ENCODE results near the gene TTC14.

The TTC14 gene

DNA sequence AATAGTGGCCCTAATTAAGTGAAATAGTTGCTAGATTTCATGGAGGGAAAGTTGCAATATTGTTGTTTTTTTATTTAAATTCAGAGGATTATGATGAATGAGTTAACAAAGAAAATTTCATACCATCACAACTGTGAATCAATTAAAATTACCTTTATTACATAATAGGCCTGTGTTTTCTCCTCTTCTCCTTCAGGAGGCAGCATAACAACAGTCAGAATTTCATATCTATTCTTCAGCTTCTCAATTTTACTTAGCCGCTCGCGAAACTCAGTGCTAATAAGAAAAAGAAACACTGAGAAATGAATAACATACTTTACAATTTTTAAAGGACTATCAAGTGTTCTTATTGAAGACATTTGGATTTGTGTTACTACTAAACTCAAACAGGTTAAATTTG, 29.4 kb downstream of the TTC14 start:
- DNase-seq: peak; percentile 14

DNA sequence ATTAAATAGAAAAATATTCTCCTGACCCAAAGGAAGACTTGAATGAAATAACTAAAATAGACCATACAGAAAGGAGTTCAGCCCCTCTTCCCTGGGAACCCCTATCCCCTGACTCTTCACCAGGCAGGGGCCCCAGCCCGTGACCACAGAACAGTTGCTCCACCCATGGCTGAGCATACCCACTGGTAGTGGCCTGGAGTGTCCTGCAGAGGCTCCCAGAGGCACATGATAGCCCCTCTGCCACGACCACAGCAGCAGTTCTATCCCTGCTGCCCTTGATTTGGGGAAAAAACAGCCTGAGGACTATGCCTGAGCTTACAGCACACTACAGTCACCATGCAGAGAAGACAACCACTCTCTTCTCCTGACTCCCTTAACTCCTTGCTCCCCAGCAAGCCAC, 31.8 kb downstream of the TTC14 start:
- DNase-seq: peak; percentile 59

DNA sequence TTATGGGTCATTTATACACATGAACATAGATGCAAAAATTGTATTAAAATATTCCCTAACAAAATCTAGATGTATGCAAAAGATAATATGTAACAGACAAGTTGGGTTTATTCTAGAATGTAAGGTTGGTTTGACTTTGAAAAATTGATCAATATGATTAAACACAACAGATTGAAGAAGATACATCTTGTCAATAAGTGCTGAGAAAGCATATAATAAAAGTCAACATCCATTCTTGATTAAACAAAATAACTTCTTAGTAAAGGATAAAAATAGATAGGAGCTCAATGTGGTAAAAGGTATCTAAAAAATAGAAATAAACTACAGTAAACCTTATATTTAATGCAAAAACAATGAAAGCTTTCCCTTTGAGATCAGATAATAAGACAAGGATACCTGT, 39.0 kb downstream of the TTC14 start:
- no peak for DNase-seq

- peak; percentile 19 for DNase-seq
Measured at GRCh38 chr3:180646187-180646790, 44.3 kb downstream of the TTC14 start.

DNA sequence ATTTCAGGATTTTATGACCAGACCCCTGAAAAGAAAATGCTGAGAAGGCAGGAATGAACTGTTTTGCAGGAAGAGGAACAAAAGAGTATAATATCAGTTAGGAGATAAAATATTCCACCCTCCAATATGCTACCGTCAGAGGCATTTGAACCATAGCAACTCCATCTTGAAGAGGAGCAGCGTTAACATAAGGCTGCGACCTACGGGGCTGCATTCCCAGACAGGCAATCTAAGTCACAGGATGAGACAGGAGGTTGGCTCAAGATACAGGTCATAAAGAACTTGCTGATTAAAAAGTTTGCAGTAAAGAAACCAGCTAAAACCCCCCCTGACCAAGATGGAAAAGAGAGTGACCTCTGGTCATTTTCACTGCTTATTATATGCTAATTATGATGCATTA, 54.4 kb downstream of the TTC14 start:
- no peak for DNase-seq

DNA sequence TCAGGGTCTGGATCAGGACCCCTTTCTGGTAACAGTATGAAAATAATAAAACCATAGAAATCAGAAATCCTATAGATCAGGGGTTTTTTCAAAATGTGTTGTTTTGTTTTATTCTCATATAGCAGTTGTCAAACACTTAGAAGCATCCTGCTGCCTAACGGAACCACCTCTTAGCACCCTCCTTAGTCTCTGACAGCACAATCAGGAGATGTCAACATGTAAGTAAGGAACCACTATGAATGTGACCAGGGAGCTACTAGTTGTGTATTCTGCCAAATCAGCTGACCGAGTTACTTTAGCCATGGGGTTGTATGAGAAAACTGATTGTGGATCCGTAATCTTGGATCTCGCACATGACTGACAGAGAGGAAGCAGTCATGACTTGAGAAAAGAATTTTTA, 55.1 kb downstream of the TTC14 start:
- DNase-seq: no peak

All from NCI-H146 (cell line).